ENCODE data around the gene MLLT6.
A peak's percentile ranks its signal among the peaks of the same experiment; 100 is the strongest.

The MLLT6 gene

GRCh38 chr17:38674749-38675615, 30.1 kb upstream of the MLLT6 start, which contains the start of gene EPOP:
TSS of gene EPOP (minus strand) at chr17:38674957. CDS start at chr17:38674495, 462 bp downstream.
- peak; percentile 76 for DNase-seq (ENCODE audit: low read depth)

GRCh38 chr17:38676706-38677504, 28.2 kb upstream of the MLLT6 start:
- peak; percentile 71 for DNase-seq (ENCODE audit: low read depth)

GRCh38 chr17:38677819-38678218, 27.3 kb upstream of the MLLT6 start:
- no peak for DNase-seq (ENCODE audit: low read depth)

- DNase-seq (ENCODE audit: low read depth) = no peak
Observed at GRCh38 chr17:38681096-38681495, 24.0 kb upstream of the MLLT6 start.

- no peak for DNase-seq (ENCODE audit: low read depth)
Observed at GRCh38 chr17:38685491-38685890, 19.6 kb upstream of the MLLT6 start.

- no peak for DNase-seq (ENCODE audit: low read depth)
Observed at GRCh38 chr17:38687286-38687685, 17.8 kb upstream of the MLLT6 start.

- DNase-seq (ENCODE audit: low read depth) = no peak
Observed at GRCh38 chr17:38690386-38690785, 14.7 kb upstream of the MLLT6 start.

GRCh38 chr17:38691154-38691553, 13.9 kb upstream of the MLLT6 start:
- no peak for DNase-seq (ENCODE audit: low read depth)

- DNase-seq (ENCODE audit: low read depth) = no peak
Observed at GRCh38 chr17:38693700-38694329, 11.3 kb upstream of the MLLT6 start.

GRCh38 chr17:38697061-38697820, 7.8 kb upstream of the MLLT6 start:
- no peak for DNase-seq (ENCODE audit: low read depth)

- DNase-seq (ENCODE audit: low read depth) = no peak
Observed at GRCh38 chr17:38698760-38699159, 6.3 kb upstream of the MLLT6 start.

GRCh38 chr17:38701504-38702165, 3.4 kb upstream of the MLLT6 start:
- DNase-seq (ENCODE audit: low read depth) = peak; percentile 73

- DNase-seq (ENCODE audit: low read depth) = peak; percentile 62
Observed at GRCh38 chr17:38702166-38702915, 2.7 kb upstream of the MLLT6 start.

GRCh38 chr17:38702916-38703741, 1.9 kb upstream of the MLLT6 start:
- DNase-seq (ENCODE audit: low read depth) = no peak

- DNase-seq (ENCODE audit: low read depth) = peak; percentile 63
Observed at GRCh38 chr17:38703742-38704605, 1.1 kb upstream of the MLLT6 start.

- DNase-seq (ENCODE audit: low read depth) = no peak
Observed at GRCh38 chr17:38705523-38705802, 390 bp downstream of the MLLT6 start.

GRCh38 chr17:38705803-38706504, 881 bp downstream of the MLLT6 start:
- DNase-seq (ENCODE audit: low read depth) = no peak

- DNase-seq (ENCODE audit: low read depth) = no peak
Observed at GRCh38 chr17:38706505-38707216, 1.6 kb downstream of the MLLT6 start.
